ENCODE results near the gene CHPF2. TPM values are rescaled to one million over a fixed set of nuclear protein-coding genes. Genes with fewer than 3 reads are reported as not detected.
A peak's percentile ranks its signal among the peaks of the same experiment; 100 is the strongest.

CHPF2 gene
- total RNA-seq, 1 donor: 47.0 TPM

- H3K4me3 ChIP-seq (ENCODE audit: low read depth, low read length): no peak overlapping the region
- no peak for TF ChIP-seq CTCF (IDR thresholded peaks at IDR 0.05; ENCODE audit: insufficient read depth, low read length)
- DNase-seq (ENCODE audit: low read depth): no peak
These were observed 1.2 kb upstream of the CHPF2 start for GRCh38 chr7:151231080-151231479.

GRCh38 chr7:151232917-151233701, 826 bp downstream of the CHPF2 start:
- TF ChIP-seq CTCF (IDR thresholded peaks at IDR 0.05; ENCODE audit: insufficient read depth, low read length): no peak
- H3K4me3 ChIP-seq (ENCODE audit: low read depth, low read length): peak overlapping the region; percentile 90
- peak; percentile 77 for DNase-seq (ENCODE audit: low read depth)

- no peak for TF ChIP-seq CTCF (IDR thresholded peaks at IDR 0.05; ENCODE audit: insufficient read depth, low read length)
- peak overlapping the region; percentile 90 for H3K4me3 ChIP-seq (ENCODE audit: low read depth, low read length)
- DNase-seq (ENCODE audit: low read depth): no peak
These were observed 1.5 kb downstream of the CHPF2 start for GRCh38 chr7:151233804-151234203.

GRCh38 chr7:151235091-151235787, 3.0 kb downstream of the CHPF2 start:
- TF ChIP-seq CTCF (IDR thresholded peaks at IDR 0.05; ENCODE audit: insufficient read depth, low read length): no peak
- no peak for DNase-seq (ENCODE audit: low read depth)
- H3K4me3 ChIP-seq (ENCODE audit: low read depth, low read length): no peak overlapping the region

- TF ChIP-seq CTCF (IDR thresholded peaks at IDR 0.05; ENCODE audit: insufficient read depth, low read length): no peak
- DNase-seq (ENCODE audit: low read depth): no peak
- no peak overlapping the region for H3K4me3 ChIP-seq (ENCODE audit: low read depth, low read length)
These were observed 4.1 kb downstream of the CHPF2 start for GRCh38 chr7:151236406-151236805.

GRCh38 chr7:151237244-151238189, 5.2 kb downstream of the CHPF2 start:
- no peak for TF ChIP-seq CTCF (IDR thresholded peaks at IDR 0.05; ENCODE audit: insufficient read depth, low read length)
- DNase-seq (ENCODE audit: low read depth): no peak
- no peak overlapping the region for H3K4me3 ChIP-seq (ENCODE audit: low read depth, low read length)
